Suppressor macrophage treated with lipopolysaccharide for 1 hour (primary cell): Measurements from ENCODE around the gene CSNK1D.

Experiments
- DNase-seq, 3 donors: peaks; one replicate each; pipeline ENCODE4 v3.0.0-alpha.2; 2020 to 2022

The CSNK1D gene

GRCh38 chr17:82249896-82250581 lies 23.5 kb downstream of the CSNK1D start:
- DNase-seq, result no peak

- no peak for DNase-seq
These were observed 24.5 kb downstream of the CSNK1D start for GRCh38 chr17:82248815-82249674.

GRCh38 chr17:82247856-82248671 lies 25.4 kb downstream of the CSNK1D start:
- DNase-seq, result no peak

- no peak for DNase-seq
These were observed 26.2 kb downstream of the CSNK1D start for GRCh38 chr17:82247182-82247823.

- DNase-seq, result peak in 1 of 3 donors; percentile 45
These were observed 26.9 kb downstream of the CSNK1D start for GRCh38 chr17:82246365-82247181.

GRCh38 chr17:82246040-82246364 lies 27.5 kb downstream of the CSNK1D start:
- no peak for DNase-seq

GRCh38 chr17:82245134-82246039 lies 28.1 kb downstream of the CSNK1D start:
- no peak for DNase-seq

- peak in 2 of 3 donors; percentile 49 for DNase-seq
These were observed 28.9 kb downstream of the CSNK1D start for GRCh38 chr17:82244413-82245133.

- DNase-seq, result no peak
These were observed 29.7 kb downstream of the CSNK1D start for GRCh38 chr17:82243648-82244412.

GRCh38 chr17:82242977-82243647 lies 30.4 kb downstream of the CSNK1D start:
- no peak for DNase-seq

GRCh38 chr17:82242698-82242976 lies 30.9 kb downstream of the CSNK1D start:
- no peak for DNase-seq

GRCh38 chr17:82241926-82242697 lies 31.4 kb downstream of the CSNK1D start:
- no peak for DNase-seq

- DNase-seq, result peak; percentile 96 to 98 (median 96)
These were observed 32.1 kb downstream of the CSNK1D start for GRCh38 chr17:82241183-82241925.

GRCh38 chr17:82240506-82241182 lies 32.9 kb downstream of the CSNK1D start:
- DNase-seq, result no peak

GRCh38 chr17:82239926-82240505 lies 33.5 kb downstream of the CSNK1D start:
- DNase-seq, result no peak

- DNase-seq, result no peak
These were observed 34.0 kb downstream of the CSNK1D start for GRCh38 chr17:82239401-82239925.
